NK-92 treated with Interleukin-12 subunit alpha and Interleukin-12 subunit beta, amount 100 ng/mL, for 24 hours (cell line): ENCODE results near the gene CECR2.

Experiments used
- DNase-seq: peaks from one replicate; lab custom pipeline; 2025; lab: John Stamatoyannopoulos, UW

CECR2 gene

DNA sequence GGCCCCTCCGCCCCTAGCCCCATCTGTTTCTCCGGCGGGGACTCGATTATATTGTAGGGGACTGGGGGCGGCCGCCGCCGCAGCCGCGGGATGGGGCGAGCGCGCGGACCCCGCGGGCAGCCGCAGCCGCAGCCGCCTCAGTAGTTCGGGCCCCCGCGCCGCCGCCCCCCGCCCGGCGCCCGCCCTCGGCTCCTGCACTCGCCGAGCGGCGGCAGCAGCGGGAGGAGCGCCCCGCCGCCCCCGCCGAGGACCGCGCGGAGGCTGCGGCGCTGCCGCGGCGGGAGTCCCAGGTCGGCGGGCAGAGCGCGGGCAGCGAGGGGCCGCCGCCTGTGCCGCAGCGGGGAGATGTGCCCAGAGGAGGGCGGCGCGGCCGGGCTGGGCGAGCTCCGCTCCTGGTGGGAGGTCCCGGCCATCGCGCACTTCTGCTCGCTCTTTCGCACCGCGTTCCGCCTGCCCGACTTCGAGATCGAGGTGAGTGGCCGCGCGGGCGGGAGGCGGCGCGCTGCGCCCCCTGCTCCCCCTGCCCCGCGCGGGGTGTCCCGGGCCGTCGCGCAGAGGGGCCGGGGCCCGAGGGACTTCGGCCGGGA is at the start of gene CECR2:
CECR2 (plus strand) TSS at position 22 of the 587 bp plus-strand sequence; CDS start at position 346, 324 bp downstream.
- DNase-seq: no peak

DNA sequence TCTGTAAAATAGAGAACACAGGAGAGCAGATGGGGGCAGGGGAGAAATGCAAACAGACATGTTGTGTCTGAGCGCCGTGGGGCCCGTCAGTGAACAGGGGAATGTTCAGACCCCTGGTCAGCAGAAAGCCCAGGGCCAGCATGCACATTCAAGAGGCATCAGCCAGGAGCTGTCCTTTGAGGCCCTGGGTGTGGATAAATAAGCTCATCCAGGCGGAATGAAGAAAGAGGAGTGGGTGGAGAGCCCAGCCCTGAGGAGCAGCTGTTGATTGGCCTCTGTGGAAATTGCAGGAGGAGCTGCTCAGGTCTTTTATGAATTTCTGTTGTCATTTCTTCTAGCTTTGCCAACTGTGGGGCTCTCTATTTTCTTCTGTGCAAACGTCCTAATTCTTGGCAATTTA is 49.7 kb upstream of the CECR2 start:
- DNase-seq: no peak

DNA sequence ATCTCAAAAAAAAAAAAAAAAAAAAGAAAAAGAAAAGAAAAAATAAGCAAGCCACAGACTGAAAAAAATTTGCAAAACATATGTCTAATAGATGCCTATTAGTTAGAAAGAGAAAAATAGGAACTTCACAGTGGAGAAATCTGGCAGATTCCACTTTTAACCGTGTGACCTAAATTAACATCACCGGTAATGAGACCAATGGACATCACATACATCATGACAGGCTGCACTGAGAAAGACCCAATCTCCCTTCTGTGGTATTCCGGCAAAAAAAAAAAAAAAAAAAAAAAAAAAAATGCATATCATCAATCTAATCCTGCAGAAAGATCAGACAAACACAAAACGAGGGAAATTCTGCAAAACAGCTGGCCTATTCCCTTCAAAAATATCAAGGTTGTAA is 46.7 kb upstream of the CECR2 start:
- DNase-seq: no peak

DNA sequence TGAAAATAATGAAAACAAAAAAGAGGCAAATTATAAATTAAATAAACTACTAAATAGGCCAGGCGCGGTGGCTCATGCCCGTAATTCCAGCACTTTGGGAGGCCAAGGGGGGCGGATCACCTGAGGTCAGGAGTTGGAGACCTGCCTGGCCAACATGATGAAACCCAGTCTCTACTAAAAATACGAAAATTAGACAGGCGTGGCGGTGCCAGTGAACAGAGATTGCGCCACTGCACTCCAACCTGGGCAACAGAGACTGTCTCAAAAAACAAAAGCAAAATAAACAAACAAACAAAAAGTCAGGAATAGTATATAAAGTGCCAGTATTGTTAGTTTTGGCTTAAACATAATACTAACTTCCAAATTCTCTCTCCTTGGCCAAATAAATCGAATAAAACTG is 37.6 kb upstream of the CECR2 start:
- no peak for DNase-seq

DNA sequence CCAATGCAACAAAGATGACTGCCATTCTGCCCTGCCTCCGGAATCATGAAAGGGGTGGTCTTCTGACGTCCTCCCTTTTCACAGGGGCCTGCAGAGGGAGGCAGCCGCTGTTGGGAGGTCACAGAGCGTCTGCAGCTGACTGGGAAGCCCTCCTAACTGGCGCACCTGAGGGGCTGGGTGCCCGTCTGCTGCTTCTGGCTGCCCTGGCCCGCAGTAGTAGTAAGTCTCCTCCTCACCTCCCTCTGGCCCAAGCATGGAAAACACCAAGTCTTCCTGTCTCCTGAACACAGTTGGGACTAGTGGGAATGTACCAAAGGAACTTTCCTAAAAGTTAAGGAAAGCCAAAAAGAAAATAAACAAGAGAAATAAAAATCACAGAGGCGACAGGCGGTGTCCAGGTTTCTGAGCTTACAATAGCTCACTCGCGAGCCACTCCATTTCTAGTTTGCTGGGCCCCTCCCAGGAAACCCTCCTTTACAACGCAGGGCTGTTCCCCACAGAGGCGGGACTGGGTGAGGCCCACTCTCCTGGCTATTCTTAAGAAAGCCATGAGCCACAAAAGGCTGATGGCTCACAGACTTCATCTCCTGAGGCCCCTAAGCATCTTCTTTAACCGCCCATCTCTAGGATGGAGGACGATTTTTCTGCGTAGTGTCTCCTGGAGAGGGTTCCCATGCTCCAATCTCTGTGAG is 37.0 kb upstream of the CECR2 start:
- DNase-seq: no peak

DNA sequence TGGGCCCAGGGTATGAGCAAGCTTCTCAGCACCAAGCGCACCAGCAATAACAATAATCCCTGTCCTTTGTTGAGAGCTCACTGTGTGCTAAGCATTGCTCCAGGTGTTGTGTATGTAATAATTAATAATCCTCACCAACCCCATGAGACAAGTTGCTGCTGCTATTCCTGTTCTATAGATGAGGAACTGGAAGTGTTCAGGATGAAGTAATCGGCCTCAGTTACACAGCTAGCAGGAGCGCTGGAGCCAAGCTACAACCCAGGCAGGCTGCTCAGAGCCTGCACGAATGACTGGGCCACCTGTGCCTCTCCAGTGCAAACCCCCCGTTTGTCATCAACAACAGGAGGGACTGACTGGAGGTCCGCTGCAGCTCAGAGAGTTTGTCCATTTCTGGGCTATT is 35.2 kb upstream of the CECR2 start:
- DNase-seq: no peak

DNA sequence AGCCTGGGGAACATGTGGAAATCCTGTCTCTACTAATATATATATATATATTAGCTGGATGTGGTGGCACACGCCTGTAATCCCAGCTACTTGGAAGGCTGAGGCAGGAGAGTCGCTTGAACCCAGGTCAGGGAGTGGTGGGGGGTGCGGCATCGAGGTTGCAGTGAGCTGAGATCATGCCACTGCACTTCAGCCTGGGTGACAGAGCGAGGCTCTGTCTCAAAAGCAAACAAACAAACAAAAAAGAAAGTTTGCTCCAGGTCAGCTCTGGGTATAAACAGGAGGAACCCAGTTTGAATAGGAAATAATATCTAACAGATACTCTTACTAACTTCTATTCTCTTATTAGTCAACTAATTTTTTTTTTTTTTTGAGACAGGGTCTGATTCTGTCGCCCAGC is 34.3 kb upstream of the CECR2 start:
- DNase-seq: no peak

DNA sequence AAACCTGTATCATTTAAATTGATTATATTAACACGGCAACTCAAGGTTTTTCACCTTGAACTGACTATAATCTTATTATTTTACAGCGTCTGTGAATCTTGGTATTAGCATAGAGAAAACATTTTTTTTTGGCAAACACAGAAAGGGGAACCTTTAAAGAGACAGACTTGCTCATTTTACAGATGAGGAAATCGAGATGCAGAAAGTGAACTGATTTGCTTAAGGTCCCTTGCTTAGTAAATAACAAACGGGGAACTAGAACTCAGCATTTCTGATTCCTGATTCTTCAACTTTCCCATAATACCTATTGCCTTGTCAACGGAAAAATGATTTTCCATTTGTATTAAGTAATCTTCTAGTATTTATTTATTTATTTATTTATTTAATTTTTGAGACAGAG is 33.2 kb upstream of the CECR2 start:
- no peak for DNase-seq

DNA sequence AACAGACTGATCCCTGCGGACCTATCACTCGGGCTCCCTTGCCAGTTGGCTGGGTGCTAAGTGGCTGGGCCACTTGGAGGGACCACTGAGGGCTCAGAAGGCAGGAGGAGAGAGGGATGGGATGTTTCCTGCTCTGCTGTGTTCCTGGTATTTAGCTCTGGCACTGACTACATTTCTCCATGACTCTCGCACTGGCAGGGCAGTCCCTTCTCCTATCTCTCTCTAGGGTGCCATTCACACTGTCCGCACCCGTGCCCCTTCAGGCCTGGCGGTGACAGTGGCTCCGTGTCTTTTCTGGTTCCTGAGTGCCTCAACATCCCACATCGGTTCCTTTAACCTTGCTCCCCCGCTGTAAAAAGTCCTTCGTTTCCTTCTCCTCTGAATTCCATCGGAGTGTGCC is 31.6 kb upstream of the CECR2 start:
- DNase-seq: no peak

DNA sequence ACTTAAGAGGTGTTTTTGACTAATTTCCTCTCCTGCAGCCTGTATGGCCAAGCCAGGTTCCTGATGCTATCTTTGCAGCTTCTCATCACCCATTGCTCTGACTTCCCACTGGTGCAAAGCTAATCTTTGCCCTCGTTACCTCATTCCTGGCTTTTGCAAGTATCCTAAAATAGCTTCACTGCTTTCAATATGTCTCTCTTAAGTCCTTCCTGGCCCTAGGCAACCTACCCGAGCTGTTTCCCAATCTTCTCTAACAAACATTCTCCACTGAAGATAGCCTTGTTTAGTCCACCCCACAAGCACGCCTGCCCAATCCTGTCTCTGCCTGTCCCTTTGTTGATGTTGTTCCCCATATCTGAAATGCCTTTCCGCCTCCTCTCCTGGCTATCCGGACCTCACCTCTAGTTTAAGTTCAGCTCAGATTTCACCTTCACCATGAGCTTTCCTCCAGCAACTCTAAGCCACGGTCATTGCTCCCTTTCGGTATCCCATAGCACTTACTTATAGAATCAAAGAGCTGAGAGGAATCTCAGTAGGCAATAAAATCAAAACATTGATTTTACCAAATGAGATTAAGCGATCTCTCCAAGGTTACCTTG is 30.1 kb upstream of the CECR2 start:
- DNase-seq: no peak

DNA sequence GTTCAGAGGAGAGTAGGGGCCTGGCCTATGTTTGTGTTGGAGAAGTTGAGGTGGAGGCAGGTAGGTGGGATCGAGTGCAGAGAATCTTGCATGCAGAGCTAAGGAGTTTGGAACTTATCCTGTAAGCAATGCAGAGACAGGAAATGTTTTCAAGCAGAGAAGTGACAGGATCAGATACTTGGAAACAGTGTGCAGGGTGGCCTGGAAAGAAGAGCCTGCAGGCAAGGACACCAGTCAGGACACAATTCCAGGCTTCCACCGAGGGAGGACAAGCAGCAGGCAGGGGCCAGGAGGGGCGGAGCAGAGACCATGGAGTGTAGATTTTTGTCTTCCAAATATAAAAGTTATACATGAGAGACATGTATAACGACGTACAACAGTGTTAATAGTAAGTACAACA is 26.9 kb upstream of the CECR2 start:
- no peak for DNase-seq

DNA sequence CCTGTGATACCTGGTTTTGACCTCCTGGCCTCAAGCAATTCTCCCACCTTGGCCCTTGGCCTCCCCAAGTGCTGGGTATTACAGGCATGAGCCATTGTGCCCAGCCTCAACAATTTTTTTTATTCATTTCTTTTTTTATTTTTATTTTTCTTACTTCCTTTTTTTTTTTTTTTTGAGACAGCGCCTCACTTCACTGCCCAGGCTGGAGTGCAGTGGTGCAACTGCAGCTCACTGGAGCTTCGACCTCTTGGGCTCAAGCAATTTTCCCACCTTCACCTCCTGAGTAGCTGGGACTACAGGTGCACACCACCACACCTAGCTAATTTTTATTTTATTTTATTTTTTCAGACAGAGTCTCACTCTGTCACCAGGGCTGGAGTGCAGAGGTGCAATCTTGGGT is 25.5 kb upstream of the CECR2 start:
- no peak for DNase-seq

DNA sequence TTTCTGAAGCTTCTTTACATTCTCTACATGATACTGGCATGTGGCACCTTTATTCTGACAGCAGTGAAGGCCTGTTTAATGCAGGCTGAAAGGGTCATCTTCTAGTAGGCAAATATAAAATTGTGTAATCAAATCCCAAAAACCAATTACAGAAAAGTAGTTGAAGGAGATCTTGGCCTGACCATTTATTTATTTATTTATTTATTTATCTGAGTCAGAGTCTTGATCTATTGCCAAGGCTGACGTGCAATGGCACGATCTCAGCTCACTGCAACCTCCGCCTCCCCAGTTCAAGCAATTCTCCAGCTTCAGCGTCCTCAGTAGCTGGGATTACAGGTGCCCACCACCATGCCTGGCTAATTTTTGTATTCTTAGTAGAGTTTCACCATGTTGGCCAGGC is 22.7 kb upstream of the CECR2 start:
- no peak for DNase-seq

DNA sequence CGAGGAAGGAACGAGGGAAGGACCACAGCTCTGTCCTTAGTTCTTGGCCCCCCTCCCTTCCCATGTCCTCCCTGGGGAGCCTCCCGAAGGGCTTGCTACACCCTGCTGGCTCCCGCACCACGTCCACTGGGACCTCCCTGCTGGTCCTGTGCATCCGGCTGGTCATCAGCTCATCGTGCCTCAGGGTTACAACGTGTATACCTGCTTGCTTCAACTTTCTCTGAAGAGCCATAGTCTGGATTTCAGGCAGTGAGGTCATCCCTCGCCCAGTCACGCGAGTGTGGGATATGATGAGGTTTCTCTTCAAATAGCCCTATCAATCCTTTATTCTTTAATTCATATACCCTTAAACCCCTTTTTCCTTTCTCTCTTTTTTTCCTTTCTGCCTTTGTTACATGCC is 21.5 kb upstream of the CECR2 start:
- no peak for DNase-seq

DNA sequence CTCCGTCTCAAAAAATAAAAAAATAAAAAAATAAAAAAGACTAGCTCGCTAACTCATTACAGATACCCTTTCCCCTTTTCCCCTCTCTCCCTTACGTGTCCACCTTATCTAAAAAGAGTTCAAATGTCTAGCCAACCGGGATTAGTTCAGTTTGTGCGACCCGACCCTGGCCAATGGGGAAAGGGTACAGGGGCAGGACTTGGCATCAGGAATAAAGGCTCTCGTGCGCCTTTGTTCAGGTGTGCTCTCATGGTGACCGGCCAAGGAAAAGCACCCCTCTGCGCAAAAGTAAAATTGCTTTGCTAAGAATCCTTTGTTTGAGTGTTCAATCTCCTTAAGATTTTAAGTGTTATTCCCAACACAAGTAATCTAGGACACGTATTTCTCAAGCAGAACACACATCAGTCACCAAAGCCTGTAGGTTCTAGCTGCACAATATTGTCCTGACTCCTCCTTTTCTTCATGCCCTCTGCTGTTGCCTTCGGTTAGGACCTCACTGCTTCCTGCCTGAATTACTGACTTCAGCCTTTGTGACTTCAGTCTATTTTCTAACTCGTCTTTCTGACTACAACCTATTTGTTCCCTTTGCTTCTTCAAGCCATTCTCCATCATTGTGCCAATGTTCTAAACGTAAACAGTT is 20.7 kb upstream of the CECR2 start:
- no peak for DNase-seq

DNA sequence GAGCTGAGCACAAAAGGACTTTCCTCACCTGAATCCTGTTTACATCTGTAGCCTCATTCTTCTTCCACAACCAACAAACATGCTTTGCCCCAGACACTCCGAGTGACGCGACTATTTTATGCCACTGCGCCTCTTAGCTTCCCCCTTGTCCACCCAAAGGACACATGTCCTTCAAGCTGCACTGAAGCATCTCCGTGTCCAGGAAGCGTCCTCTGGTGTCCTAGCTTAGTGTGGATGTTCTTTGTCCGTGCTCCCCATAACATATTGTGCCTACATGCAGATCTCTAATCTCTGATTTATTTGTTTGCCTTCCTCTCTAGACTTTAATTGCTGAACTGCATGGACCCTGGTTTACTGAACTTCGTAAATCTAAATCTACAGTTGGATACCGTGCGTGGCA is 20.1 kb upstream of the CECR2 start:
- no peak for DNase-seq

DNA sequence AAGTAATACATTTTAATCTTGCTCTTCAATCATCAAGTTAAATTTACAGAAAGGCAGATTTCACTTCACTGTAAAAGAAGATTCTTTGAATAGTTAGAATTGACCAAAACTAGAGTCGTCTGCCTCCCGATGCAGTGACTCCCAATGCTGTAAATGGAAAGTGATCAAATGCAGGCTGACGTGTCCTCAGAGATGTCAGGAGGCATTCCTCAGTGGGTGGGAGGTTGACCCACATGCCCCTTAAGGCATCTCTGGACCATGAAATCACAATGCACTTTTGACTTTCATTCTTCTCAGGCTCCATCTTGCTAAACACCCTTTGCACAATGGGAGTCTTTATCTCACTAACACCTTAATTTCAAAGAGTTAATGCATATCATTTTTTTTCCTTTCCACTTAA is 19.0 kb upstream of the CECR2 start:
- DNase-seq: no peak

DNA sequence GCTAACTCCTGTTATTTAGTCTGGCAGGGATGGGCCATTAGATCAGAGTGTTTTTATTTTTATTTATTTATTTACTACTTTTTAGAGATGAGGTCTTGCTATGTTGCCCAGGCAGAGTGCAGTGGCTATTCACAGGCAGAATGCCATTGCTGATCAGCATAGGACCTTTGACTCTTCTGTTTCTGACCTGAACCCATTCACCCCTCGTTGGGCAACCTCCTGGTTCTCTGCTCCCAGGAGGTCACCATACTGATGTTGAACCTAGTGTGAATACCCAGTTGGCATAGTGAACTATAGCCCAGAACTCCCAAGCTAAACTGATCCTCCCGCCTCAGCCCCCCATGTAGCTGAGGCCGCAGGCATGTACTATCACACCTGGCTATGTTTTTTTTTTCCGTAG is 16.5 kb upstream of the CECR2 start:
- no peak for DNase-seq

DNA sequence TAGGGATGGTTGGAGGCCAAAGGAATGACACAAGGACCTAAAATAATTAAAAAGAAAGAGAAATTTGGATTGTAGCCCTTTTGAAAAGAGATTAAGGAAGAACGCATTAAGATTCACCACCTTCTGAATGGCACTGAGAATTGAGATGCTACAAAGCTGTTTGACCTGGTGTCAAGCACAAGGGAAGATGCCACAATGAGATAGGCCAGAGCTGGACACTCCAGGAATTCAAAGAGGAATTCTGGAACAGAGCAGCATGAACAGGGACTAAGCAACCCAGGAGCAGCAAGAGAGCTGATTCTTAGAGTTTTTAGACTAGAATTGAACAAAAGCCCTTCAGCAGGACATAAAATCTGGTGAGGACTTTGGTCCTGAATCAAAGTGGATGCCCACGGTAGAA is 11.6 kb upstream of the CECR2 start:
- no peak for DNase-seq

DNA sequence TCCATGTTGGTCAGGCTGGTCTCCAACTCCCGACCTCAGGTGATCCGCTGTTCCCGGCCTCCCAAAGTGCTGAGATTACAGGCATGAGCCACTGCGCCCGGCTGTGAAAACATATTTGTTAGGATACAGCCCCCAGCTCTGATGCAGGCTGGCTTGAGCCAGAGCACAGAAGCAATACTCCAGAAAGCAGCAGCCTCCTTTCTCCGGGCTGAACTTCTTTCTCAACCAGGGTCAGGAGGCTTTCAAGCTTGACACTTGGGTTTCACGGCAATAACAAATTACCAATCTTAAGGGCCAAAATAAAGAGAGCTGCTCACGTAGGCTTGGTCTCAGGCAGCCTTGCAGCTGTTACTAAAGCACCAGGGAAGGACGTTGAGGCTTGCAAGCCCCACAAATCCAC is 10.8 kb upstream of the CECR2 start:
- no peak for DNase-seq

DNA sequence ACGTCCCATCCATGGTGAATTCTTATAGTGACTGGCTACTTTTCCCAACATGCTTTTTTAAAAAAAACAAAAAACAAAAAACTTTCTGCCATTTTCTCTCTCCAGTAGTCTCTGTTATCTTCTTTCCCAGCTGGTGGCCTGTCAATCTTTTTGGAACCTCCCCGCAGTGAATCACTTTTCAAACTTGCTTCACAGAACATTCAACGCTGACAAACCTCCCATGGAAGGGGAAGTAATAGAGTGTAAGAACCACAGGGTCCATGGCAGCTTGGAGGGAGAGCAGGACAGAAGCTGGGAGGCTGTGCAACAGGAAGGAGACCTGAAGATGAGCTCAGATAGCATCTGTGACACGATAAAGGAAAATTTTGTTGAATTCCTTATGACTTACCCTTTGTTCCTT is 9.8 kb upstream of the CECR2 start:
- DNase-seq: no peak

DNA sequence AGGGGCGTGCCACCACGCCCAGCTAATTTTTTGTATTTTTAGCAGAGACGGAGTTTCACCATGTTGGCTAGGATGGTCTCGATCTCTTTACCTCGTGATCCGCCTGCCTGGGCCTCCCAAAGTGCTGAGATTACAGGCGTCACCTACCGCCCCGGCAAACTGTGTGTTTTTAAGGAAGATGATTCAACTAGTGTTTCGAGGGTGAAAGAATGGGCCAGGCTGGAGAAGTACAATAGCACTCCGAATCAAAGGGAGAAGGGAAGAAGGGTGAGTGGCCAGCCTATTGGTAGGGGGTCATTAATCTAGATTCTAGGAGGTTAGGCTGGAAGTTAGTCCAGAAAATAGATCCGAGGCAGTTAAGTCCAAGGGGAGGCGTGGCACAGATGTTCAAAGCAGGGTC is 2.9 kb upstream of the CECR2 start:
- no peak for DNase-seq

DNA sequence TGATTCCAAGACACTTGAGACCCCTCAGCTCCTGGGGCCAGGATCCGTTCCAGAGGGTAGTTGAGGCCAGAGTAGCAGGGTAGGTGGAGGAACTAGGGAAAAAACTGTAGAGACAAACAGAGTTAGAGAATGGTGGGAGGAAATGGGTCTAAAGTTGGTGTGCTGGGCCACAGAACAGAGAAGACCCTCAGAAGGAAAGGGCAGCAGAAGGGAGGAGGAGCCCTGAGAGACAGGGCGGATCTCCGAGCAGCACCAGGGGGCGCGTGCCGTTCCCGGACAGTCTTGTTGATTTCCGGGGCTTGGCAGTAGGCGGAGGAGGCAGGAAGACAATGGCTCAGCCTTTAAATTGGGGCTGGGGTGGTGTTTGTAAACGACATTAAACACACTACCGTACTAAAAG is 2.4 kb upstream of the CECR2 start:
- no peak for DNase-seq
